DMS53 treated with DMSO at 0.1 percent for 48 hours (cell line): Measurements from ENCODE around the gene LONP2.

Experiments
- DNase-seq: peaks from one replicate; lab custom pipeline; 2025; ENCODE audit not compliant: unreplicated experiment; lab: John Stamatoyannopoulos, UW

LONP2 gene, protein sequence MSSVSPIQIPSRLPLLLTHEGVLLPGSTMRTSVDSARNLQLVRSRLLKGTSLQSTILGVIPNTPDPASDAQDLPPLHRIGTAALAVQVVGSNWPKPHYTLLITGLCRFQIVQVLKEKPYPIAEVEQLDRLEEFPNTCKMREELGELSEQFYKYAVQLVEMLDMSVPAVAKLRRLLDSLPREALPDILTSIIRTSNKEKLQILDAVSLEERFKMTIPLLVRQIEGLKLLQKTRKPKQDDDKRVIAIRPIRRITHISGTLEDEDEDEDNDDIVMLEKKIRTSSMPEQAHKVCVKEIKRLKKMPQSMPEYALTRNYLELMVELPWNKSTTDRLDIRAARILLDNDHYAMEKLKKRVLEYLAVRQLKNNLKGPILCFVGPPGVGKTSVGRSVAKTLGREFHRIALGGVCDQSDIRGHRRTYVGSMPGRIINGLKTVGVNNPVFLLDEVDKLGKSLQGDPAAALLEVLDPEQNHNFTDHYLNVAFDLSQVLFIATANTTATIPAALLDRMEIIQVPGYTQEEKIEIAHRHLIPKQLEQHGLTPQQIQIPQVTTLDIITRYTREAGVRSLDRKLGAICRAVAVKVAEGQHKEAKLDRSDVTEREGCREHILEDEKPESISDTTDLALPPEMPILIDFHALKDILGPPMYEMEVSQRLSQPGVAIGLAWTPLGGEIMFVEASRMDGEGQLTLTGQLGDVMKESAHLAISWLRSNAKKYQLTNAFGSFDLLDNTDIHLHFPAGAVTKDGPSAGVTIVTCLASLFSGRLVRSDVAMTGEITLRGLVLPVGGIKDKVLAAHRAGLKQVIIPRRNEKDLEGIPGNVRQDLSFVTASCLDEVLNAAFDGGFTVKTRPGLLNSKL

DNA sequence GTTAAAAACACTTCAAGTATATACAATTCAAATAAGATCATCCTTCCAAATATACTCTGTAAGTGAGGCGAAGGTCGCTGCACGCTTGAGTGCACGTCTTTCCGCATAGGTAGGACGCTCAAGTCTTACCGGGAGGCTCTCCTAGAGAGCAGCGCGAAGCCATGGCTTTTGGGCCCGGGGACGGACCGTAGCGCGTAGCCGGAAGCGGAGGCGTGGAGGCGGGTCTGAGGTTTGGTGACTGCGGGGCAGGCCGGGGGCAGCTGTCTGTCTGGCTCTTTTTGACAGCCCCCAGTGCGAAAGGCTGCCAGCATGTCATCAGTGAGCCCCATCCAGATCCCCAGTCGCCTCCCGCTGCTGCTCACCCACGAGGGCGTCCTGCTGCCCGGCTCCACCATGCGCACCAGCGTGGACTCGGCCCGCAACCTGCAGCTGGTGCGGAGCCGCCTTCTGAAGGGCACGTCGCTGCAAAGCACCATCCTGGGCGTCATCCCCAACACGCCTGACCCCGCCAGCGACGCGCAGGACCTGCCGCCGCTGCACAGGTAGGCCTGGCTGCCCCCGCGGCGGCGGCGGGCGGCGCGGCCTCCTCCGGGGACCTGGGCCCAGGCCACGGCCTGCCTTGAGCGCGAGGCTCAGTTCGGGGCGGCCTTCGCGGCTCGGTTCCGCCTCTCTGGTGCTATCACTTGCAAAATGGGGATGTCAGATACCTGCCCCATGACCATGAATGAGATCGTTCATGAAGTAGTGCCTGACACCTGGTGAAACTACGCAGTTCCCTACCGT, at the start of gene LONP2:
TSS of gene LONP2 (plus strand) at position 221 of the 783 bp plus-strand sequence. CDS start at position 310, 89 bp downstream.
- peak; percentile 80 for DNase-seq

DNA sequence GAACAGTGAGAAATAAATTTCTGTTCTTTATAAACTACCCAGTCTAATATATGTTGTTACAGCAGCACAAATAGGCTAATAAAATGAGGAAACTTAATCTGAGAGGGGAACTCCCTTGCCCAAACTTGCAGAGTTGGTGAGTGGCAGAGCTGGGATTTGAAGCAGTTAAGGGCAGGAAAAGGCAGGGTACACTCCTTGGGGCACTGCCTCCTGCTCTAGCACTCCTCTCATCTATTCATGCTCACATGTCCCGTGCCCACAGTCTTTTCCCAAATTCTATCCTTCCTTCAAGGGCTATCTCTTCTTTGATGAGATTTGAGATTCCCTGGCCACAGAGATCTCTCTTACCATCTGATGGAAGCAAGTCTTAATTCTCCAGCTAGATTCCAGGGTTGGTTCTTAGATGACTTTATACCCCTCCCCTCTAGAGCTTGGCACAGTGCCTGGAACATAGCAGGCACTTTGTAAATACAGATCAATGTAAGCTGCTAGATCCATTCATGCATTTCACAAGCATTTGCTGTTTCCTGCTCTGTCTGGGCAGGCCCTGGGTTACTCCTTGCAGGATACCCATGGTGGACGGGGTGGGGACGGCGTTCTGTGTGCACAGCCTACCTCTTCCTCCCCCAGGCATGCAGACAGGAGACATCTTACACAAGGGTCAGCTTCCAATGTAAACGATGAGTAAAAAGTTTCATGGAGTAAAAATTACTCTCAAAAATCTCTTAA, 49.1 kb upstream of the LONP2 start:
- DNase-seq: peak; percentile 44

- peak; percentile 90 for DNase-seq
These were observed 46.8 kb upstream of the LONP2 start for GRCh38 chr16:48197294-48197693.

DNA sequence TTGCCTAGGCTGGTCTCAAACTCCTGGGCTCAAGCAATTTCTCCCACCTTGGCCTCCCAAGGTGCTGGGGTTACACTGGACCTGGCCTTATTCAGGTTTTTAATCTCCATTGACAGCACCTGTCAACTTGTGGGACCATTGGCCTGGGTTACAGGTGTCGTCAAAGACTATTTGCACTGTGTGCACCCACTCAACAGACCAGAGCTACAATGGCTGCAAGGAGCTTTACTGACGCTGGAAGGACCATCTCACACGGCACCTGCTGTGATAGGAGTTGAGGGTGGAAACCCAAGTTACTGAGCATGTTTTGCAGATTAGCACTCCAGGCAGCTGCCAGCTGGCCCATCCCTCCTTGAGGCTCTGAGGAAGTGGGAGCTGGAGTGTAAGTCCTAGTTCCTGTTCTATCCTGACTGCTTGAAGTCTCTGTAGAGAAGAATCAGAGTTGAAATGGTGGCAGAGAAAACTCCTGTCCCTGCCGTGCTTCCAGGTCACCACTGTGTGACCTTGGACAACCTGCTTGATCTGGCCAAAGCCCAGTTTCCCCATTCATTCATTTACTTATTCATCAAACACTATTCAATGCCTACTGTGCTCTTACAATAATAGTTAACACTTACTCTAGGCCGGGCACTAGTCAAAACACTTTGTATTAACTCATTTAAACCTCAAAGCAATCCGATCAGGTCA, 42.4 kb upstream of the LONP2 start:
- DNase-seq: no peak

DNA sequence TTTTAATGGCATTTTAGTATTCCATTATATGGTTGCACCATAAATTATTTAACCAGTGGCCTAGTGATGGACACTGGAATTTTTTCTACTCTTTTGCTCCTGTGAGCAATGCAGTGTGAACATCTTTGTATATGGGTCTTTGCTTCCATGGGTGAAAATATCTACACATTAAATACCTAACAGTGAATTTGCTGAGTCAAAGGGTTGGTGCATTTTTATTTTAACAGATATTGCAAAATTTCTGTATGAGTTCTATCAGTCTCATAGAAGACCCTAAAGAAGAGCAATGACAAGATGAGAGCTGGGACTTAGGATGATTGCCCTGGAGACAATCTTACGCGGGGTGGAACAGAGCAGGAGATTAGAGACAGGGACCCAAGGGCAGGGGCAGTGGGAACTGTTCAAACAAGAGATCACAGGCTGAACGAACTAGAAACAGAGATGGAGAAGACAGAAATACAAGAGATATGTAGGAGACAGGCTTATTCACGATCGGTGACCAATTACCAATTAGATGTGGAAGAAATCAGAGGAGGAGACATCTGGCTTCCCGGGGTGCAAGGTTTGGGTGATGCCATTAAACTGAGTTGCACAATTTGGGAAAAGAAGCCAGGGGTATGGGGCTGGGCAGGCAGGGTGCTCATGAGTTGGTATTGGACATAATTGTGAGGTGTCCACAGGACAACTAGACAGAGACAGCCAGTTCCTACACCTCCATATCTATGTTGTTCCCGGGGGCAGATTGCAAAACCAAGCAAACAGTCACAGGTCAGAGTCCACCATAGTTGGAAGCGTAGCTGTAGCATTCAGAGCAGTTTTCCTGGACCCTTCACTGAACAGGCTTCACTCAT, 39.9 kb upstream of the LONP2 start:
- no peak for DNase-seq

- DNase-seq: no peak
These were observed 39.3 kb upstream of the LONP2 start for GRCh38 chr16:48204825-48205151.

DNA sequence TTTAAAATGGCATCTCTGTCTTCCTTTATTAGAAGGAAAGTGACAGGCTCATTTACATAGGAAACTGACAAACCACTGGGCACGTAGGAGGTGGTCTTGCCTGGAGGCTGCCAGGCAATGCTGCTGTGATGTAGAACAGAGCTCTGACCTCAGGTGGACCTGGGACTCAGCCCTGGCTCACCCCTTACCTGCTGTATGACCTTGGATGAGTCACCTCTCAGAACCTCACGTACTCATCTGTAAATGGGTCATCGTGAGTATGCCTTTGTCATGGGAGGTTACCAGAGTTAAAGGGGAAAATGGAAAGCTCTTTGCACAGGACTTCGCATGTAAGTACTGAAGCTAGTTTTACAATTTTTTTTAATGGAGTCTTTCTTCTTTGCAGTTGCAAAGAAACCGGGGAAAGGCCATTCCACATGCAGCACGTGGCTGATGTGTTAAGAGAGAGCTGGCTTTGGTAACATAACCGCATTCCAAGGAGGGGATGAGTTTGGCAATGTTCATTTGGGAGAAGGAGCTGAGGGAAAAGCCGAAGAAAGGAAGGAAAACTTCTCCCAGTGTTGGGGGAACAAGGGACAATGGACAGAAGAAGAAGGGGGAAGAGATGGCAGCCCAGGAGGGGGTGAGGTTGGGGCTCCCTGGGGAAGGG, 37.4 kb upstream of the LONP2 start:
- DNase-seq: no peak

- no peak for DNase-seq
These were observed 33.4 kb upstream of the LONP2 start for GRCh38 chr16:48210747-48211146.

DNA sequence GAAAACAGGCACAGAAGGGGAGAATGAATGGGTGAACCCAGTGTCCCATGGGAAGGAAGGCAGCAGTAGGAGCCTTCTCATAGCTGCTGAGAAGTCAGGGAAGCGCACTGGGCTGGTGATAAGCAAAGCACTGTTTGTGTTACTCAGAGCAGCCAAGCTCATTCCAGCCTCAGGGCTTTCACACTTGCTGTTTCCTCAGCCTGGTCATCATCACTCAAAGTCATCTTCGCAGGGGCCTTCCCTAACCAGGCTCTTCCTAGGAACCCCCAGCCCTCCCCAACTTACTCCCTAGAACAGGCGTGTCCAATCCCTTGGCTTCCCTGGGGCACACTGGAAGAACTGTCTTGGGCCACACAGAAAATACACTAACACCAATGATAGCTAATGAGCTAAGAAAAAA, 32.1 kb upstream of the LONP2 start:
- DNase-seq: no peak

GRCh38 chr16:48215738-48216137, 28.4 kb upstream of the LONP2 start:
- DNase-seq: no peak

DNA sequence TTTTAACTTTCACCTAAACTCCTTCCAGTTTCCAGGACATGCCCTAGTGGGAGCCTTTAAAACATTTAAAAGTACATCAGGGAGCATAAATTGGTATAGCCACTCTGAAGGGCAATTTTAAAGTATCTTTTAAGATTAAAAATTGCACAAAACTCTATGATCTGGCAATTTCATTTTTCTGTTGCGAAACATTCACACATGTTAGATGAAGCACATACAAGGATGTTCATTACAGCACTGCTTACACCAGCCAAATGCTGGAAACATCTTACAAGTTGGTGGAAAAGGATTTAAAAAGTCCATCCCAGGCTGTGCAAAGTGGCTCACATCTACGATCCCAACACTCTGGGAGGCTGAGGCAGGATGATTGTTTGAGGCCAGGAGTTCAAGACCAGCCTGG, 26.4 kb upstream of the LONP2 start:
- DNase-seq: no peak

DNA sequence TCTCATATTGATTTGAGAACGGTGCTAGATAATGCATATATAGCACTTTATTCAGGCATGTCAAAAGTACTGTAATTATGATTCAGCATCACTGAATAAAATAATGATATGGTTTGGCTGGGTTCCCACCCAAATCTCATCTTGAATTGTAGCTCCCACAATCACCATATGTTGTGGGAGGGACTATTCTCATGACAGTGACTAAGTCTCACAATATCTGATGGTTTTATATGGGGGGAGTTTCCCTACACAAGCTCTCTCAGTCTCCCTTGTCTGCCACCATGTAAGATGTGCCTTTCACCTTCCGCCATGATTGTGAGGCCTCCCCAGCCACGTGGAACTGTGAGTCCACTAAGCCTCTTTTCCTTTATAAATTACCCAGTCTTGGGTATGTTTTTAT, 25.6 kb upstream of the LONP2 start:
- DNase-seq: no peak

DNA sequence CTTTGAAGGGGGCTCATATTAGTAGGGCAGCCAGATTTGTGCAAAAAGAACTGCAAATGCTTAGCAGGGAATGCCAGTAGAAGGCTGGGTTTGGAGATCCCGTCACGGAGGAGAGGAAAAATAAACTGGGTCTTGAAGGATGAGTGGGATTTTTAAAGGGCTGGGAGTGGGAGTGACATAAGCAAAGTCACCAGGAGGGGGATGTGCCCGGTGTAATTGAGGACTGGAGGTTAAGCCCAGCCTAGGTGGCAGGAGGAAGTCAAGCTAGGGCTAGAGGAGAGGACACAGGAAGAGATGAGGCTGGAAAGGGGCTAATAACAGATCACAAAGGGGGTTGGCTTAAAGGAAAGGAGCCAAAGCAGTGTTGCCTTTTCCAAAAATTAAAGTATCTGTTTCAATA, 23.2 kb upstream of the LONP2 start:
- no peak for DNase-seq

DNA sequence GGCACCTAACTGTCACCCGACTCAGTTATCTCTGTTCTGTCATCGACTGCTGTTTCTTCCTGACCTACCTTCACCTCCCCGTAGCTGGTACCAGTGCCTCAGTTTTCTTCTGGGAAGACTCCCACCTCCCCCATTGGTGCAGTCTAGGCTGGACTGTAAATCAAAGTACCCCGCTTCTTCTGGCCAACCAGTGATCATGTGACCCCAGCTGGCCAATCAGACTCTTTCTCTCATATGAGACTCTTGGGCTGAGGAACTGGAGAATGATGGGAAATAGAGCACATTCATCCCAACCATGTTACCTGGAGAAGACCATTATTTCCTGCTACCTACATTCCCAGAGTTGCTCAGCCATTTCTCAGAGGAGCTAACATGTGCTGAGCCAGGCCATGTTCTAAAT, 20.6 kb upstream of the LONP2 start:
- no peak for DNase-seq

DNA sequence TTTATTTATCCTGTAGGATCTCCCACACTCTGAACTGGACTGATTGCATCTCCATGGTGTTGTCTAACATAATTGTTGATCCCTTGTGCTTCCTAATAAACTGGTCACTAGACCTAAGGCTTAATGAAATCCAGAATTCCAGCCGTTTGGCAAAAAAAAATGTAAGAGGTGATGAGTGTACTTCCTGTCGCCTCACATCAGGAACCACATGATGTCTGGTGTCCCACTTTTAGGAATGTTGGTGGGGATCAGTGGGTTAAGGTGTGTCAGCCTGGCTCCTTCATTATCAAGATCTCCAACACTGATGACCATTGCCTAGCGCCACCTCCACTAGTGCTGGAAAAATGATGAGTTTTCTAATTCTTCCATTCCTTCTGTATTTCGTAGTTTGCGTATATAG, 18.6 kb upstream of the LONP2 start:
- no peak for DNase-seq

DNA sequence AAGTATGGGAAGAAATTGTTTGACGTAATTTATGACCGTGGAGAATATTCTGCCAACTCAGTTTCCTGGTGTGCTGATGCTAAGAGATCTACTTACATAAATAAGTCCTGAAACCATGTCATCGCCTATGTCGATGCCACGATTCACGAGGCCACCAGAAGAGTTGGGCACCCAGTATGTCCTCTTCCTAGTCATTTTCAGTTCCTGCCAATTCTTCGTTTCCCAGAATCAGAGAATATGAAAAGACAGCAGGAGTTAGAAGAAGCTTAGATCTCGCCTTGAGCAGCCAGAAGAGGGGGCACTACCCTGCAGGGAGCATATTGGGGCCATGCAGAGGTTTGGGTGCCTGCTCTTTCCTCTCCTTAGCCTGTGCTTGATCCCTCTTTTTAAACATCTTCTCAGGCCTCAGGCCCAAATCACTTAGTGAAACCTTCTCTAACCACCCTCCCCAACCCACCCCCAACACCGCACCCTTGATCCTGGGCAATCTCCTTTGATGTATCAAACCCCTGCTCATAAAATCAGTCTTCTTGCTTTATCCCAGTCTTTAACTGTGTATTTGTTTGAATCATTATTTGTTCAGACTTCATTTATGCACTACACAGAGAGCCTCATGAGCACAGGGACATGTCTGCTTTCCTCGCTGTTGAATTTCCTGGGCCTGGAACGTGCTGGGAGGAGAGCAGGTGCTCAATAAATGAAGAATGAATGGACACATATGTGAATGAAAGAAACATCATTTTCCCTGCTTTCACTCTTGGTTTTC, 12.2 kb upstream of the LONP2 start:
- no peak for DNase-seq

DNA sequence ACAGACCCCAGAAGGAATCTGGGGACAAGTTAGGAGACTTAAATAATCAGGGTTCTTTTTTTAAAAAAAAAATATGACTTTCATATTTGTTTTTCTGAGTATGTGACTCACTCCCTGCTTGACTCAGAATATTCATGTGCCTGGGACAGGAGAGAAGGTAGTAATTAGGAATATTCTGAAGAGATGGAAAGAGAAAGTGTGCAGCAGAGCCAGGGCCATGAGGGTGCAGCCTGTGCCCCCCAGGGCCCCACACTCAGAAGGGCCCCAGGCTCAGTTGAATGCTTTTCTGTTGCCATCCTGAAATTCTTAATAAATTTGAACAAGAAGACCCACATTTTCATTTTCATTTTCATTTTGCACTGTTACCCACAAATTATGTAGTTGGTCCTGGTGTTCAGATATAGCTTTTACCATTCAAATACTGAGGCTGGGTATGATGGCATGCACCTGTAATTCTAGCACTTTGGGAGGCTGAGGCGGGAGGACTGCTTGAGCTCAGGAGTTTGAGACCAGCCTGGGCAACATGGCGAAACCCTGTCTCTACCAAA, 11.5 kb upstream of the LONP2 start:
- no peak for DNase-seq

DNA sequence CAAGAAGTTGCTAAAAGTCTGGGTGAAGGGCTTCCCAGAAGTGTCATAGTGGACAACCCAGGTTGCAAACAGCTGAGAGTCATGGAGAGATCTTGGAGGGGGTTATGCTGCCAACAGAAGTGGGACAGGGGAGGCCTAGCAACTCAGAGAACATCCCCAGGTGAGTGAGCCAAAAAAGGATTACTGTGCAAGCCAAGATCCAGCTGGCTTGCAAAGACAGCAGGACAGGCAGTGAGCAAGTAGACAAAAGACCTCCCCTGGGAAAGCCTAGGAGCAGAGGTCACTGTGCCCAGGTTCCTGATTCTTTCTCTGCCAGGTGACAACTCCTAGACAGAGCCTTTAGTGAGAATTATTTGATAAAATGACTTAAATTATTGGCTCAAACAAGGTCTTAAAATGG, 9.5 kb upstream of the LONP2 start:
- DNase-seq: no peak
